ENCODE data around the gene TBC1D3I.
"Not testable (repeated sequence)": the region's sequence is repeated elsewhere in the genome, so short reads cannot be mapped to it uniquely, and the experiment has no call there.

Gene TBC1D3I

GRCh38 chr17:36206486-36206821 is 57.9 kb downstream of the TBC1D3I start:
- DNase-seq (ENCODE audit: low read depth in 3 of 3): not testable (repeated sequence)

DNA sequence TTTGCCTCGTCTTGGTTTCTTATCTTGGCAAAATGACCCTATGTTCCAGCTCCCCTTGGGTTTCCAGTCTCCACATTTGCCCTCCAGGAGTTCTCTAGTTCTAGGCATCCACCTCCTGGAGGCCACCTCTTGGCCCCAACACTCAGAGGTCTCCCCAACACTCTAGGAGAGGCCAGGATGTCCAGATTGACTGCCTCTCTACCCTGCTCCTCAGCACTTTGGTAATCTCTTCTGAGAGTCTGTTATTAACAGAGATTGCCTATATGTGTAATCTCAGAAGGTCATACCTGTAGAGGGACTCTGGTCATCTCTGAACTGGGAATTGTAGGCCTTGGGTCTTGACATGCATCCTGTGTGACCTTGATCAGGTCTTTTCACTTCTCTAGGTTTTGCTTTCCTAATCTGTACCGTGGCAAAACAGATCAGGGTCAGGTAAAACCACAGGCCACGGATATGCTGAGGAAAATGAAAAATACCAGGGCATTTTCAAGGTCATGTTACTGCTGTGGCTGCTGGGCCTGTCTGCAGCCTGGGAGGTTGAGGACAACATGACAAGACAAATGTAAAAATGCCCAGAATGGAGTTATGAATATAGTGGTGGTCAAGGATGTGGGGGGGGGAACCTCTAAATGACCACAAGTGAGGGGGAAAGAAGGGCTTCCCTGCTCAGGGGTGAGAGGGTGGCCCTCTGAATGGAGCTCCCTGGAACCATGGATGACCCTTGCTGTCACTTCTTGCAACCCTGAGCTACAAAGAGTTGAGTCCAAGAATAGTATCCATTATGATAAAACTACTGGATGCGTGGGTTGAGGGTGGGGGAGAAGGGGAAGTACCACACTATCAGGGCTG is 58.5 kb downstream of the TBC1D3I start:
- no peak for DNase-seq (ENCODE audit: low read depth in 3 of 3)

GRCh38 chr17:36204724-36205500 is 59.5 kb downstream of the TBC1D3I start:
- no peak for DNase-seq (ENCODE audit: low read depth in 3 of 3)
